HG03354 (cell line): Measurements from ENCODE around the gene SLC6A5.

Experiments used
- ATAC-seq: cut with Tn5 transposase; IDR thresholded peaks from one replicate; pipeline ENCODE4 v1.9.1; 2021; ENCODE audit warnings: mild to moderate bottlenecking; ENCODE audit not compliant: unreplicated experiment, poor library complexity, severe bottlenecking

SLC6A5 gene

GRCh38 chr11:20617346-20618005 is 18.1 kb downstream of the SLC6A5 start:
- no peak for ATAC-seq

DNA sequence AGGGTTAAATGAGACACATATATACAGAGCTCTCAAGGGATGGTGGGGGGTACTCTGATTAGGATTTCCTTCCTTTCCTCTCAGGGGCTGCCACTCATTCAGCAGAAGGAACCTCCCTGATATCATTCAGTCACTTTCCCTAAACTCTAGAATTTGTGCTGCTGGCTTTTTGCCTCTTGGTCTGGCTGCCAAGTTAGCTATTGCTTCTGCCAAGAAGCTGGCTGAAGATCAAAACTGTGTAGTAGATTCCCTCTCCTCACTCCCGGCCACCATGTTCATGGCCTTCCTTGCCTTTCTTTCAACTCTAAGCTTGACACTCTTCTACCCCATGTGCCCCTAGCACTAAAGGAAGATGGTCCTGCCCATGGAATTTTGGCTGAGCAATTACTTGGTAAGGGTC is 18.7 kb downstream of the SLC6A5 start:
- ATAC-seq, result no peak

GRCh38 chr11:20620988-20621387 is 21.6 kb downstream of the SLC6A5 start:
- ATAC-seq, result no peak

DNA sequence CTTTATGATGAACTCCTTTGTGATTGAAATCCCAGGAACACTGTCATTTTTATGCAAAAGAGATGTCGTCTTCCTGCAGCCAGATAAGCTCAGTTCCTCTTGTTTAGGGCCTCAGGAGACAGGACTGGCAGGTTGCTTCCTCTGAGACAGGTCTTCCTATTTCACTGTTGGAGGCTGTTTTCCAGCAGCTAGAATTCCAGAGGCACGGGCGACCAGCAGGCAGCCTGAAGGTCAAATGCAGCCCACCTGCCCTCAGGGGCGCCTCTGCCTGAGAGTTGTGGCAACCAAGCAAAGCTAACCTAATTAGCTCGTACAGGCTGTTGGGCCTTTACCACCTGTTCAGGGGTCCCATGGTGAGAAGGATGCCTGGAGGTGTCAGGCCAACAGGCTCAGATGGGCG is 22.3 kb downstream of the SLC6A5 start:
- no peak for ATAC-seq

DNA sequence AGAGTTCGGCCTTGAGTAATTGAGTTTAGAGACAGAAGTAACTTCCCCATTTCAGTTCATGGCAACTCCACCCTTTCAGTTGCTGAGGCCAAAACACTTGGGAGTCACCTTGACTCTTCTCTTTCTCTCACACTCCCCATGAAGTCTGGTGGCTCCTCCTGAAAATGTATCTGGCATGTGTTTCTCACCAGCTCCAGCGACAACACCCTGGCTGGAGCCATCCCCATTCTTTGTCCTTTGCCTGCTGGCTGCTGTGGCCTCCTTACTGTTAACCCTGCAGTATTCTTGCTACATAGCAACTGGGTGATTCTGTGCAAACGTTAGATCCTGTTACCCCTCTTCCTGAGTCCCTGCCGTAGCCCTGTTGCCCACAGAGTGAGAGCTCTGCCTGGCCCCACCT is 23.8 kb downstream of the SLC6A5 start:
- no peak for ATAC-seq

- no peak for ATAC-seq
Measured at GRCh38 chr11:20626279-20626678, 26.9 kb downstream of the SLC6A5 start.

DNA sequence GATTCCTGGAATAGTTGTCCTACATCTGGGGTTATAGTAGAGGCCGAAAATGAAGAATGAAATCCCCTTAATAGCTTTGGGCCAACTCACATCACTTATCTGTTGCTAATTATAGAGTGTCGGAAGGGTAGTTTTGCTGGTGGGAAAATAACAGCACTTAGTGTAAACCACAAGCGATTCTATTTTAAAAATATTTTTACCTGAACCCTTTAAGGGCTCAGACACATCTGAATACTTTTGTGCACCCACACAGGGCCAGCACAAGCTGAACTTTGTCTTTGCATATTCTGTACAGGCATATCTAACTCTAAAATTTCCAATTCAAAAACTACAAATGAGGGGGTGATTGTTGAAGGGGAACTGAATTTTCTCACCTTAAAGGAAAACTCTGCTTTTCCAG is 27.6 kb downstream of the SLC6A5 start:
- no peak for ATAC-seq

DNA sequence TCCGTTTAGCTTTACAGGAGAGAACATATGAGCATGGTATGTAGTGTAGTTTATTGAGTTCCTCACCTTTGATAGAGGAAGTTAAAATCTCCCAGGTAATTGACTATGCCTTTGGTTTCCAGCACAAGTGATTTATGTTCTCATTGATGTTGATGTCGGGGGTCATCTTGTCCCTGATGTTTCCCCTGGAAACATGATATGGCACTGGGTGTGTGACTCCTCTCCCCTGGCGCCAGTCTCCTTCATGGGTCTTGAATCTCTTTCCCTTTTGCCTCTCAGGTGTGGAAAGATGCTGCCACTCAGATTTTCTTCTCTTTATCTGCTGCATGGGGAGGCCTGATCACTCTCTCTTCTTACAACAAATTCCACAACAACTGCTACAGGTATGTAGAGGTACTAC is 28.3 kb downstream of the SLC6A5 start:
- no peak for ATAC-seq

GRCh38 chr11:20631519-20632168 is 32.2 kb downstream of the SLC6A5 start:
- ATAC-seq, result no peak

GRCh38 chr11:20632169-20632532 is 32.7 kb downstream of the SLC6A5 start:
- no peak for ATAC-seq

- ATAC-seq, result no peak
Measured at GRCh38 chr11:20634044-20634443, 34.6 kb downstream of the SLC6A5 start.

GRCh38 chr11:20634781-20635180 is 35.4 kb downstream of the SLC6A5 start:
- ATAC-seq, result no peak

GRCh38 chr11:20638074-20638473 is 38.7 kb downstream of the SLC6A5 start:
- ATAC-seq, result no peak

DNA sequence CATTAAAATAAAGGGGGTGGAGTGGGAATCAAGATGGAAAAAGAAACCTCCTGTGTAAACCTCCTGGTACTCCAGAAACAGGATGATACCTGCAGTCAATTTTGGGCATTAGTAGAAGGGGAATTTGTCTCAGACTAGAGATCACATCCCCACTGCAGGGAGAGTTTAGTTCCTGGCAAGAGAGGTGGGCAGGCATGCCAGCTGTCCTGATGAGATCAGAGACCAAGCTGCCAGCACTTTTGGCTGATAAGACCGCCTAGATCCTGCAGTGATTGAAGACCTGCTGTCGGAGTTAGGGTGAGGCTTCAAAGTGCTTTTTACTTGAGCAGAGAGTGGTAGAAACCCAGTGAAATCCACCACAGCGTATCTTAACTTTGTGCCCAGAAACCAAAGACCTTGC is 40.3 kb downstream of the SLC6A5 start:
- ATAC-seq, result no peak

DNA sequence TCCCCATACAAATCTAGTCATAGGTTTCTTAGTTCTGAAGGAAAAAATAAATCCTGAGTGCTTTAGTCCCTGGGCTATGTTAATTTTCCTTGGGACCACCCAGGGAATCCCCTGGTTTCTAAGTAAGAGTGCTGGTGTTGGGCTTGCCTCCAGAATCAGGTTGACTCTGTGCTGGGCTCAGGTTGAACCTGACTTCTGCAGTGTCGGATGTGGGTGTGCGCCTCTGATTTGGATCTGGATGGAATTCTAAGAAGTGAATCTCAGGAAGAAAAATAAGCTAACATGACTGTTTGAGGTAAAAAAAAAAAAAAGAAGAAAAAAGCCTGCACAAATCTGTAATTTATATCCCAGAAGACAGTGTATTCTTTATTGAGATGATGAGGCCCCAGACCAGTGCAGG is 41.0 kb downstream of the SLC6A5 start:
- no peak for ATAC-seq

DNA sequence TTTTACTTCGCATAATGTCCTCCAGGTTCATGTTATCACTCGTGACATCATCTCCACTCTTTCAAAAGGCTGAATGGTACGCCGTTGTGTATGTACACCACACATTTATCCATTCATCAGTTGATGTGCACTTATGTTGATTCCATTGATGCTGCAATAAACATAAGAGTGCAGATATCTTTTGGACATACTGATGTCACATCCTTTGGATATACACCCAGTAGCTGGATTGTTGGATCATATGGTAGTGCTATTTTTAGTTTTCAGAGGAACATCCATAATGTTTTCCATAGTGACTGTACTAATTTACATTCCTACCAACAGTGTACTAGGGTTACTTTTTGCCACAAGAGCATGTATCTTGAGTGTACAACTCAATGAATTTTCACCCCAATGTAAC is 45.0 kb downstream of the SLC6A5 start:
- no peak for ATAC-seq

DNA sequence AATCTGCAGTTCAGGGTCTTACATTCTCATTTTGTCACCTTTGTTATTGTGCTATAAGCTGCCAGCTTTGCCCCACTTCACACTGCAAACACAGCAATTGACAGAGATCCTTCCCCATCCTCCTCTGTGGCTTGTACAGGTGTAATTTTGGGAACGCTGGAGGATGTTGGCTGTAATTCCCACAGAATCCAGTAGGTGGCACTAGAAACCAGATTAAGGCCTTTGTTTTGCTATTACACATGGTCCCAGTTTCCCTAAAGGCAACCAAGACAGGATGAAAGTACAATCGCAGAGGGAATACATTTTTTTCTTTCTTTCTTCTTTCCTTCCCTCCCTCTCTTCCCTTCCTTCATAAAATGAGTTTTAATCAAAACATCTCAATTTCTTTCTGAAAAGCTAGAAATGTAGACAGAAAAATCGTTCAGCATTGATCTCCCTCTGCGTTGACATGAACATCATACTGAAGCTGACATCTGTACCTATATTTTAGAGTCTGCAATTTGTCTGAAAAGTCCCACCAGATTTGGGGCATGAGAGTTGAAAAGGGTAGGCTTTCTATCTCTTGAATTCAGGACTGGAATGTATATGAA is 48.7 kb downstream of the SLC6A5 start:
- ATAC-seq, result peak; percentile 84

DNA sequence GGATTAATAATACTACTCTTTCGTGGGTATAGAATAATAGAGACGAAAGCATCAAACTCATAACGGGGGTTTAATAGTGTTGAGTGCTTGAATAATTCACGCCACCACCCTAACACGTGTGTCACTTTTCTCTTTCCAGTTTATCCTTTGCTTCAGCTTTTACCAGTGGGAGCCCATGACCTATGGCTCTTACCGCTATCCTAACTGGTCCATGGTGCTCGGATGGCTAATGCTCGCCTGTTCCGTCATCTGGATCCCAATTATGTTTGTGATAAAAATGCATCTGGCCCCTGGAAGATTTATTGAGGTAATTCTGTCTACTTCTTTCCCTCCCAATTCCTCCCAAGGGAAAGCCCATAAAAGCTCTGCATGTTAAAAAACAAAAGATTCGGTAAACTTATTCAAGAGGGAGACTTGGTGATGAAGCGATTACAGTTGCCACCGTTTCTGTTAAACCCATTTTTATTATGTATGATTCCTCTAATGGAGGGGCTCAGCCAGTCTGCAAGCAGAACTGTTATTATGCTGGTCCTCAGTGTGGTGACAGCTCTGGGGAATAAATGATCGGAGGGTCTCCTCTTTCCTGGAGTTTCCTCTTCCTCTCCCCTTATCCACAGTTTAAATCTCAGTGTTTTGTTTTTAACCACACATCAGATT is 52.9 kb downstream of the SLC6A5 start:
- no peak for ATAC-seq

GRCh38 chr11:20654038-20654437 is 54.6 kb downstream of the SLC6A5 start:
- no peak for ATAC-seq

DNA sequence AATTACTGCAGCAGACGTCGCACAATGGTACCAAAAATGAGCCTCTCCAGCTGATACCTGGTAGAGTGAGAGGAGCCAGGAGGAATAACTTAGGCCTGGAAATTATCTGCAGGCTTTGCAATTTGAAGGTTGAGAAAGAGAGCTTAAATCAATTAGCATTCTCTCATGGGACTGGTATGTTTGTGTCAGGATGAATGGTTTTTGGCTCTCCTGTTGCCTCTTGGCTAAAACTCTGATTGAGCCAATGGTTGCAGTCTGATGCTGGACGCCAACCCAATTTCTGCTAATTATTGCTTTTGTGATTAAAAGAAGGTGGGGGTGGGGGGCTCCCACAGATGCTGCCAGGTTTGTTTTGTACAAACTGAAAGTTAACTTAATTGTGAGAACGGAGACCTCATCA is 57.5 kb downstream of the SLC6A5 start:
- no peak for ATAC-seq

DNA sequence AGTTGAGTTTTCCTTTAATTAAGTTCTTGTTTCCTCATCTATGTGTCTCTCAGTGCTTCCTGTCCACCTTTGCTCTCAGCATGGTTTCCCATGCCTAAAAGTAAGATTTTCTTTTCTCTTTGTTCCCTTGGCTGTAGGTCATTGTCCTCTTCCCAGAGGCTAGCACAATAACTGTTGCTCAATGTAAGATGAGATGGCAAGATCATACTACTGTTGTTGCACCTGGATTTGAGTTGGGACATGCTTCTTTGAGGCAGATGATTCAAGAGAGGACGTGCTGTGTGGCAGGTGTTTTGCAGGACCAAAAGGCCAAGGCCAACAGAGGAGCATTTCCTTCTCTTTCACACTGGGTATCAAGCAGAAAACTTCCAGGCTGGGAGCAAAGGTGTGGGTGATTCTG is 58.7 kb downstream of the SLC6A5 start:
- ATAC-seq, result no peak
